Measurements from ENCODE around the gene TSC22D4. TPM values are rescaled to one million over a fixed set of nuclear protein-coding genes. Genes with fewer than 3 reads are reported as not detected.

TSC22D4 gene
- total RNA-seq, 2 experiments from 2014 or later = 38.5 to 75.4 TPM

DNA sequence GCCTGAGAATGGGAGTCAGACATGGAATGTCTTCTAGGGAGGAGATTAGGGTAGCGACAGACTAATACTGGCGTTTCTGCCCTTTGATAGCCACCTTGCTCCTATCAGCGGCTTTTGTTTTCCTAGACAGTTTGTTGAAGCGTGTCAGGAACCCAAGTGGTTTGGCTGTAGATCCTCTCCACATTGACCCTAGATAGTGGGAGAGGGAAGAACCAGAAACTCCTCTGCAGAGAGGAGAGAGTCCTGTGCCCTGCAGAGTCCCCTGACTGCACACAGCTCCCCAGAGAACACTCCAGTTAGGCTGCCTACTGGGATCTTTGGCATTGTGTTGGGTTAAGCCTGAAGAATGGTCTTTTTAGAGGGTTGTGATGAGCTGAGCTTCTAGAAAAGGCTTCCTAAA lies 47.0 kb downstream of the TSC22D4 start:
- TF ChIP-seq EZH2phosphoT487 (IDR thresholded peaks at IDR 0.05; ENCODE audit: borderline replicate concordance, low read depth, low read length) (no peak), CTCF (conservative IDR thresholded peaks at IDR 0.05; ENCODE audit: low read length) (no peak)
- H3K79me2 ChIP-seq (ENCODE audit: insufficient read depth, low read depth, low read length) = peaks cover 48% of the 10 kb centered on the region
- H3K4me1 ChIP-seq (ENCODE audit: insufficient read depth, low read length, poor library complexity, severe bottlenecking) = peaks cover 59% of the 10 kb centered on the region
- no peaks in the 10 kb centered on the region for H3K9me2 ChIP-seq (ENCODE audit: insufficient read depth, low read length)
- no peak overlapping the region for H2AFZ ChIP-seq (ENCODE audit: low read length)
- POLR2A ChIA-PET = no interaction called here
- CTCF ChIA-PET (ENCODE audit: unreplicated experiment) = no interaction called here
- peaks cover 9% of the 10 kb centered on the region; the same call in 1 of the 2 replicates for H4K20me1 ChIP-seq (ENCODE audit: insufficient read depth, low read length)
- peak overlapping the region; percentile 91 for H3K4me3 ChIP-seq (ENCODE audit: low read depth, low read length, poor library complexity, severe bottlenecking)
- H3K36me3 ChIP-seq (ENCODE audit: insufficient read depth, low read length) = peaks cover 60% of the 10 kb centered on the region
- peak overlapping the region; percentile 83 for H3K4me2 ChIP-seq (ENCODE audit: low read length)
- intact Hi-C loops (cut with micrococcal nuclease; ENCODE audit: unreplicated experiment) = no loop called here
- no TSS peak for BruUV-seq (replicated peaks)
- no peak for DNase-seq (ENCODE audit: low spot score)
- peak overlapping the region; percentile 50 for H3K27ac ChIP-seq (ENCODE audit: low read depth, low read length, poor library complexity, severe bottlenecking)
- no peaks in the 10 kb centered on the region for H3K9me3 ChIP-seq (ENCODE audit: low read length)

- H3K4me2 ChIP-seq (ENCODE audit: low read length) = peak overlapping the region; percentile 83
- H3K4me3 ChIP-seq (ENCODE audit: low read depth, low read length, poor library complexity, severe bottlenecking) = peak overlapping the region; percentile 91
- ChIA-PET CTCF (ENCODE audit: unreplicated experiment) (no interaction called here), POLR2A (interaction anchor here (0.6 to 1.4 kb wide), 2 partner anchors 14 to 57 kb away, joined by 3 to 6 read pairs; no protein-coding TSS in a partner anchor)
- H3K4me1 ChIP-seq (ENCODE audit: insufficient read depth, low read length, poor library complexity, severe bottlenecking) = peaks cover 53% of the 10 kb centered on the region
- peaks cover 60% of the 10 kb centered on the region for H3K36me3 ChIP-seq (ENCODE audit: insufficient read depth, low read length)
- no peaks in the 10 kb centered on the region for H3K9me2 ChIP-seq (ENCODE audit: insufficient read depth, low read length)
- intact Hi-C loops (cut with micrococcal nuclease; ENCODE audit: unreplicated experiment) = loop anchor here (1.0 kb wide), 1 partner anchor 46 kb away; no protein-coding TSS in a partner anchor
- BruUV-seq (replicated peaks) = no TSS peak
- H3K9me3 ChIP-seq (ENCODE audit: low read length) = no peaks in the 10 kb centered on the region
- peaks cover 9% of the 10 kb centered on the region; the same call in 1 of the 2 replicates for H4K20me1 ChIP-seq (ENCODE audit: insufficient read depth, low read length)
- no peak overlapping the region for H2AFZ ChIP-seq (ENCODE audit: low read length)
- TF ChIP-seq CTCF (conservative IDR thresholded peaks at IDR 0.05; ENCODE audit: low read length) (no peak), EZH2phosphoT487 (IDR thresholded peaks at IDR 0.05; ENCODE audit: borderline replicate concordance, low read depth, low read length) (no peak)
- peak overlapping the region; percentile 93 for H3K27ac ChIP-seq (ENCODE audit: low read depth, low read length, poor library complexity, severe bottlenecking)
- H3K79me2 ChIP-seq (ENCODE audit: insufficient read depth, low read depth, low read length) = peaks cover 48% of the 10 kb centered on the region
- no peak for DNase-seq (ENCODE audit: low spot score)
Observed at GRCh38 chr7:100431286-100431735, 47.7 kb downstream of the TSC22D4 start.

All from OCI-LY7 (cell line).